ENCODE results near the gene TSC22D3. TPM values are rescaled to one million over a fixed set of nuclear protein-coding genes. Genes with fewer than 3 reads are reported as not detected.

TSC22D3 gene
- total RNA-seq, 1 donor from 2014 or later, result 212 TPM

- Mint-ChIP-seq H3K27me3 (ENCODE audit: unreplicated experiment) (no peaks in the 10 kb centered on the region), H3K27ac (ENCODE audit: unreplicated experiment) (no peak overlapping the region), H3K9me3 (ENCODE audit: unreplicated experiment) (peaks cover 11% of the 10 kb centered on the region), H3K4me3 (ENCODE audit: unreplicated experiment) (no peak overlapping the region), H3K4me1 (ENCODE audit: unreplicated experiment) (peaks cover 10% of the 10 kb centered on the region), H3K36me3 (ENCODE audit: unreplicated experiment) (no peaks in the 10 kb centered on the region)
- TF ChIP-seq CTCF (IDR thresholded peaks at IDR 0.05), result no peak
- no peak for DNase-seq (ENCODE audit: extremely low spot score, unreplicated experiment)
Measured at GRCh38 chrX:107704181-107704580, 71.4 kb downstream of the TSC22D3 start.

GRCh38 chrX:107701493-107702121 is 74.0 kb downstream of the TSC22D3 start:
- Mint-ChIP-seq H3K4me3 (ENCODE audit: unreplicated experiment) (no peak overlapping the region), H3K9me3 (ENCODE audit: unreplicated experiment) (peaks cover 11% of the 10 kb centered on the region), H3K27ac (ENCODE audit: unreplicated experiment) (no peak overlapping the region), H3K27me3 (ENCODE audit: unreplicated experiment) (no peaks in the 10 kb centered on the region), H3K36me3 (ENCODE audit: unreplicated experiment) (no peaks in the 10 kb centered on the region), H3K4me1 (ENCODE audit: unreplicated experiment) (peaks cover 10% of the 10 kb centered on the region)
- no peak for TF ChIP-seq CTCF (IDR thresholded peaks at IDR 0.05)
- no peak for DNase-seq (ENCODE audit: extremely low spot score, unreplicated experiment)

GRCh38 chrX:107700790-107701189 is 74.8 kb downstream of the TSC22D3 start:
- H3K27me3 Mint-ChIP-seq (ENCODE audit: unreplicated experiment), result no peaks in the 10 kb centered on the region
- no peak overlapping the region for H3K4me3 Mint-ChIP-seq (ENCODE audit: unreplicated experiment)
- peaks cover 10% of the 10 kb centered on the region for H3K4me1 Mint-ChIP-seq (ENCODE audit: unreplicated experiment)
- no peak for TF ChIP-seq CTCF (IDR thresholded peaks at IDR 0.05)
- peak overlapping the region; percentile 78 for H3K27ac Mint-ChIP-seq (ENCODE audit: unreplicated experiment)
- H3K36me3 Mint-ChIP-seq (ENCODE audit: unreplicated experiment), result no peaks in the 10 kb centered on the region
- DNase-seq (ENCODE audit: extremely low spot score, unreplicated experiment), result no peak
- peaks cover 11% of the 10 kb centered on the region for H3K9me3 Mint-ChIP-seq (ENCODE audit: unreplicated experiment)

- peak overlapping the region; percentile 78 for H3K27ac Mint-ChIP-seq (ENCODE audit: unreplicated experiment)
- H3K9me3 Mint-ChIP-seq (ENCODE audit: unreplicated experiment), result peaks cover 11% of the 10 kb centered on the region
- DNase-seq (ENCODE audit: extremely low spot score, unreplicated experiment), result no peak
- H3K4me1 Mint-ChIP-seq (ENCODE audit: unreplicated experiment), result peaks cover 10% of the 10 kb centered on the region
- H3K36me3 Mint-ChIP-seq (ENCODE audit: unreplicated experiment), result no peaks in the 10 kb centered on the region
- TF ChIP-seq CTCF (IDR thresholded peaks at IDR 0.05), result no peak
- no peak overlapping the region for H3K4me3 Mint-ChIP-seq (ENCODE audit: unreplicated experiment)
- H3K27me3 Mint-ChIP-seq (ENCODE audit: unreplicated experiment), result no peaks in the 10 kb centered on the region
Measured at GRCh38 chrX:107700317-107700774, 75.2 kb downstream of the TSC22D3 start.

- H3K27ac Mint-ChIP-seq (ENCODE audit: unreplicated experiment), result no peak overlapping the region
- H3K27me3 Mint-ChIP-seq (ENCODE audit: unreplicated experiment), result no peaks in the 10 kb centered on the region
- H3K36me3 Mint-ChIP-seq (ENCODE audit: unreplicated experiment), result no peaks in the 10 kb centered on the region
- no peak overlapping the region for H3K4me3 Mint-ChIP-seq (ENCODE audit: unreplicated experiment)
- no peak for DNase-seq (ENCODE audit: extremely low spot score, unreplicated experiment)
- H3K9me3 Mint-ChIP-seq (ENCODE audit: unreplicated experiment), result peaks cover 8% of the 10 kb centered on the region
- peaks cover 10% of the 10 kb centered on the region for H3K4me1 Mint-ChIP-seq (ENCODE audit: unreplicated experiment)
- no peak for TF ChIP-seq CTCF (IDR thresholded peaks at IDR 0.05)
Measured at GRCh38 chrX:107699616-107700015, 76.0 kb downstream of the TSC22D3 start.

Data from osteocyte (in vitro differentiated cells).